Middle frontal gyrus (tissue), 1 donor: ENCODE results near the gene GAR1.
"Not testable (repeated sequence)": the region's sequence is repeated elsewhere in the genome, so short reads cannot be mapped to it uniquely, and the experiment has no call there.

Source experiments
- DNase-seq: peaks from one replicate; pipeline ENCODE4 v3.0.0-alpha.2; 2015; ENCODE audit warnings: low spot score; ENCODE audit errors: extremely low spot score

The GAR1 gene

GRCh38 chr4:109846395-109847098, 31.0 kb downstream of the GAR1 start:
- no peak for DNase-seq

GRCh38 chr4:109847896-109848442, 32.4 kb downstream of the GAR1 start, which contains the start of gene LRIT3:
Gene LRIT3, plus strand, starts transcription at chr4:109848107. Its CDS starts 95 bp downstream, at chr4:109848202.
- no peak for DNase-seq

- DNase-seq = no peak
Measured at GRCh38 chr4:109848501-109848900, 32.9 kb downstream of the GAR1 start.

GRCh38 chr4:109850601-109851000, 35.0 kb downstream of the GAR1 start:
- no peak for DNase-seq

- not testable (repeated sequence) for DNase-seq
Measured at GRCh38 chr4:109859426-109860300, 44.1 kb downstream of the GAR1 start.

GRCh38 chr4:109861271-109861670, 45.7 kb downstream of the GAR1 start:
- no peak for DNase-seq

GRCh38 chr4:109861916-109862511, 46.5 kb downstream of the GAR1 start:
- no peak for DNase-seq

- no peak for DNase-seq
Measured at GRCh38 chr4:109864134-109864533, 48.6 kb downstream of the GAR1 start.

- no peak for DNase-seq
Measured at GRCh38 chr4:109870061-109870460, 54.5 kb downstream of the GAR1 start.

- DNase-seq = no peak
Measured at GRCh38 chr4:109872065-109872464, 56.5 kb downstream of the GAR1 start.

GRCh38 chr4:109872950-109873656, 57.5 kb downstream of the GAR1 start:
- no peak for DNase-seq

GRCh38 chr4:109873791-109874514, 58.4 kb downstream of the GAR1 start:
- no peak for DNase-seq
